ENCODE results near the gene TCIRG1.

Gene TCIRG1

DNA sequence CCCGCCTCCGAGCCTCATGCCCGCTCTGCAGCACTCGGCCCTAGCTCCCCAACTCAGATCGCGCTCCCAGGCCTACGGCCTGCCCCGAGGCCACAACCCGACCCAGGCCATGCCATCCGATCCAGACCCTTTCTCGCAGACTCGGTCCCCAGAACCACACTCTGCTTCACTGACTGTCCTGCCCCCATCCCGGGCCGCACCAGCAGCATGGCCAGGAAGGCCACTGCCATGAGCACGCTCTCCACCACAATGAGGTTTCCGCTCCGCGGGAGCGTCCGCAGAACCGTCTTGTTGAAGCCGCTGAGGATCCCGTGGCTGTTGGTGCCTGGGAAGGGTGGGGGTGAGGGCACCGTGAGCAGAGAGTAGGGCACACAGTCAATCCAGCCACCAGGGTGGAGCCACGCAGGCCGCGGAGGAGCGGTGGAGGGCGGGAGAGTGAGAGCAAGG lies 41.3 kb upstream of the TCIRG1 start:
- no peak overlapping the region for H3K4me3 ChIP-seq (ENCODE audit: low read length)
- H3K36me3 ChIP-seq (ENCODE audit: control insufficient read depth, insufficient read depth, low read length, severe bottlenecking): no peaks in the 10 kb centered on the region
- H3K4me1 ChIP-seq (ENCODE audit: control insufficient read depth, insufficient read depth, low read length): no peaks in the 10 kb centered on the region
- H3K9ac ChIP-seq (ENCODE audit: low read length): no peak overlapping the region
- H3K9me3 ChIP-seq (ENCODE audit: control insufficient read depth, low read length): no peaks in the 10 kb centered on the region
- no peak for DNase-seq (ENCODE audit: low read depth)
- no peaks in the 10 kb centered on the region for H3K27me3 ChIP-seq (replicated peaks; ENCODE audit: control insufficient read depth, insufficient read depth, low read length)

DNA sequence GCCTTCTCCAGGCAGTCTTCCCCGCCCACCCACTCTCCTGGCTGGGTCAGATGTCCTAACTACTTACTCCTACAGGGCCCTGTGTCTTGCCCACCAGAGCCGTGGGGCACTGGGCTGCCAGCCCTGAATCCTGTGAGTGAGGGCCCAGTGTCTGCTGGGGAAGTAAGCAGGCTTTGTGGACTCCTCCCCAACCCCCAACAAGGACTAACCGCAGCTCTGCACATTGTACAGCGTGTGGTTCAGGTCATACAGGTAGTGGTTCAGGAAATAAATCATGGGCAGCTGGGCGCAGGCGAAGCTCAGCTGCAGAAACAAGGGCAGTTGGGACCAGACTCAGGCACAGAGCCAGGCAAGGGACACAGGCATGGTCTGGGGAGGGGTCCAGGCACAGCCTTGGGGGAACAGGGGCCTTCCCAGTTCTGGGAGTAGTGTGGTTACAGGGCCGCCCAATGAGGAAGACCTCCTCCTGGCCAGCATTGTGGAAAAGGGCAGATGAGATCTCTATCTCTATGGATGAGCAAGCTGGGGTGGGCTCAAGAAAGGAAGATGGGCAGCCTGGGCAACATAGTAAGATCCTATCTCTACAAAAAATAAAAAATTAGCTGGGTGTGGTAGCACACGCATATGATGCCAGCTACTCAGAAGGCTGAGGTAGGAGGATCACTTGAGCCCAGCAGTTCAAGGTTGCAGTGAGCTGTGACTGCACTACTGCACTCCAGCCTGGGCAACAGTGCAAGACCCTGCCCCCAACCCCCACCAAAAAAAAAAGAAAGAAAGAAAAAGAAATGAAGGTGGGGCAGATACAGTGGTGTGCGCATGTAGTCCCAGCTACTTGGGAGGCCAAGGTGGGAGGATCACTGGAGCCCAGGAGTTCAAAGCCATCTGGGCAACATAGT lies 40.4 kb upstream of the TCIRG1 start:
- Histone ChIP-seq H3K36me3 (ENCODE audit: control insufficient read depth, insufficient read depth, low read length, severe bottlenecking) (no peaks in the 10 kb centered on the region), H3K27me3 (replicated peaks; ENCODE audit: control insufficient read depth, insufficient read depth, low read length) (no peaks in the 10 kb centered on the region), H3K4me1 (ENCODE audit: control insufficient read depth, insufficient read depth, low read length) (no peaks in the 10 kb centered on the region), H3K4me3 (ENCODE audit: low read length) (no peak overlapping the region), H3K9me3 (ENCODE audit: control insufficient read depth, low read length) (no peaks in the 10 kb centered on the region), H3K9ac (ENCODE audit: low read length) (no peak overlapping the region)
- no peak for DNase-seq (ENCODE audit: low read depth)

DNA sequence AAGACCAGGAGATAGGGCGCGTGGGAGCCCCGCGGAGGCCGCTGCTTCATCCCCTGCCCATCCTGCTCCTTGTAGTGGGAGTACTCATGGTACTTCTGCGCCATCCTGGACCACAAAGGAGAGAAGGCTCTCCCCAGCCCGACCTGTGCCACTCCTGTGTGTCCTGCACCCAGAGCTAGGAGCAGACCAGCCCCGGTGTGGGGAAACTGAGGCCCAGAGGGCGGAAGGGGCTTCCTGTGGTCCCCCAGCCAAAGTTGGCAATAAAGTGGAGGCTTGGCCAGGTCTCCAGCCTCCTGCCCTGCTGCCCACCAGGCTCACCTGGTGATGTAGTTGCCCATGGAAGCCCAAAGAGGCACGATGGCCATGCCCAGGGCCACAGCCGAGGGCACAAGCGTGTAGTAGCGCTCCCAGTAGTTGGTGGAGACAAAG lies 39.6 kb upstream of the TCIRG1 start:
- no peaks in the 10 kb centered on the region for H3K27me3 ChIP-seq (replicated peaks; ENCODE audit: control insufficient read depth, insufficient read depth, low read length)
- no peaks in the 10 kb centered on the region for H3K36me3 ChIP-seq (ENCODE audit: control insufficient read depth, insufficient read depth, low read length, severe bottlenecking)
- H3K9me3 ChIP-seq (ENCODE audit: control insufficient read depth, low read length): no peaks in the 10 kb centered on the region
- no peak overlapping the region for H3K9ac ChIP-seq (ENCODE audit: low read length)
- H3K4me3 ChIP-seq (ENCODE audit: low read length): no peak overlapping the region
- no peaks in the 10 kb centered on the region for H3K4me1 ChIP-seq (ENCODE audit: control insufficient read depth, insufficient read depth, low read length)
- no peak for DNase-seq (ENCODE audit: low read depth)

DNA sequence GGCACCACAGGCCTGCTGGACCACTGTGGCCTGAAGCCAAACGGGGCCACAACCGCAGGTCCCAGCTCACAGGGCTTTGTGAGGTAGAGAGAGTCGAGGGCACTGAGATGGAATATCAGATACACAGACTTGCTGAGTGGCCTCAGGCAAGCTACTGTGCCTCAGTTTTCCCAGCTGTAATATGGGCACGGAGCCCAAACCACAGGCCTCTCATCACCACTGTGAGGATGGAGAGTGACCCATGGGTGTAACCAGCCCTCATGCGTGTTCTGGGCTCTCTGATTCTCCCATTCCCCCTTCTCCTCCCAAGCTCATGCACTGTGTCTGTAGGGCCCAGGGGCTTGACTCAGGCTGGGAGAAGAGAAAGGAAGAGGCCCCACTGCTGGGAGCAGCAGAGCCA lies 39.1 kb upstream of the TCIRG1 start:
- Histone ChIP-seq H3K4me1 (ENCODE audit: control insufficient read depth, insufficient read depth, low read length) (no peaks in the 10 kb centered on the region), H3K27me3 (replicated peaks; ENCODE audit: control insufficient read depth, insufficient read depth, low read length) (no peaks in the 10 kb centered on the region), H3K36me3 (ENCODE audit: control insufficient read depth, insufficient read depth, low read length, severe bottlenecking) (no peaks in the 10 kb centered on the region), H3K9ac (ENCODE audit: low read length) (no peak overlapping the region), H3K9me3 (ENCODE audit: control insufficient read depth, low read length) (no peaks in the 10 kb centered on the region), H3K4me3 (ENCODE audit: low read length) (no peak overlapping the region)
- no peak for DNase-seq (ENCODE audit: low read depth)

DNA sequence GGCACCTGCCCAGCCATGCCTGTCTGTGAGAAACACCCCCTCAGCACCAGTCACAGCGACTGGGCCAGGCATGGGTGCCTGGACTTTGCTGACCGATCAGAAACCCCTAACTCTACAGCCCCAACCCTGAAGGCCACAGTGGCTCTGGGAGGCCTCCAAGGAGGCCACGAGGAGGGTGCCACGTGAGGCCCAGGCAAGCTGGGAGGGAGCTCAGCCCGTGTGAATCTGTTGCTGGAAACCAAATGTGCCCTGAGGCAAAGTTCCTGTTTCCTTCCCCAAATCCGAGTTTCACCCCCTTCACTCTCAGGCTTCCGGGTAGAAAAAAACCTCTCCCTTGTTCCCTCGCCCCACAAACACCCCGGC lies 36.3 kb upstream of the TCIRG1 start:
- Histone ChIP-seq H3K27me3 (replicated peaks; ENCODE audit: control insufficient read depth, insufficient read depth, low read length) (no peaks in the 10 kb centered on the region), H3K9me3 (ENCODE audit: control insufficient read depth, low read length) (no peaks in the 10 kb centered on the region), H3K4me3 (ENCODE audit: low read length) (no peak overlapping the region), H3K9ac (ENCODE audit: low read length) (no peak overlapping the region), H3K36me3 (ENCODE audit: control insufficient read depth, insufficient read depth, low read length, severe bottlenecking) (no peaks in the 10 kb centered on the region), H3K4me1 (ENCODE audit: control insufficient read depth, insufficient read depth, low read length) (no peaks in the 10 kb centered on the region)
- no peak for DNase-seq (ENCODE audit: low read depth)

DNA sequence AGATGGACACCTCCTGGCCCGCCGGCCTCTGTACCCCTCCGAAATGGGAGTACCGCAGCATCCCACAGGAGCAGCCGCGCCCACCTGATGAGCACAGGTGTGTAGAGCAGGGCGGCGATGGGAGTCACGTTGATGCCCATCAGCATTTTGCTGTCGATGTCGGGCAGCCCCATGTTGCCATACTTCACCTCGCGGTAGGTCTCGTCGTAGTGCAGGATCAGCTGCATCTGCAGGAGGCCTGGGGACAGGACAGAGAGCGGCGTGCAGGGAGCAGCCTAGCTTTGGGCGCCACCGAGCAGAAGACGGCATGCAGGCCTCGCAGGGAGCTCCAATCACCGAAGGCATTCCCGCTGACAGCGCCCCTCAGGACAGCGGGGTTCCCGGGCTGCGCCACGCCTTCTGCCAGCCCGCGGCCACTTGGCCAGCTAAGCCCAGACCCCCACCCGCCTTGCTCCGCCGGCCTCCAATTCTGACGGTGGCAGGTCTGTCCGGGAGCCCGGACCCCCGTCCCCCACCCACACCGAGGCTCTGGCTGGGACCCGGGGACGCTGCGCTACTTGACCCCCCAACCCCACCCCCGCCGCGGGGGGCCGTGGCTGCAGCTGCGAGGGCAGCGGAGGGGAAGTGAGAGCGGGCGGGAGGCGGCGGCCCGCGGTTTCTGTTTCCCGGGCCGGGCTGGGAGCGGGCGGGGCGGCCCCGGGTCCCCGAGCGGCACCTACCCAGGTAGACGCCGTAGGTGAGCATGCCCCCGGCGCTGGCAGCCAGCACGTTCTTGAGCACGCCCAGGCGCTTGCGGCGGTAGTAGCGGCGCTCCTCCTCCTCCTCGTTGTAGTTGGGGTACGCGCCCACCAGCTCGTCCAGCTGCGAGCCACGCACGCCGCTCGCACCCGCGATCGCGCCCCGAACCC lies 35.6 kb upstream of the TCIRG1 start:
- peak overlapping the region; percentile 75 for H3K4me3 ChIP-seq (ENCODE audit: low read length)
- no peaks in the 10 kb centered on the region for H3K9me3 ChIP-seq (ENCODE audit: control insufficient read depth, low read length)
- H3K9ac ChIP-seq (ENCODE audit: low read length): peak overlapping the region; percentile 56
- H3K36me3 ChIP-seq (ENCODE audit: control insufficient read depth, insufficient read depth, low read length, severe bottlenecking): no peaks in the 10 kb centered on the region
- DNase-seq (ENCODE audit: low read depth): peak; percentile 38
- no peaks in the 10 kb centered on the region for H3K27me3 ChIP-seq (replicated peaks; ENCODE audit: control insufficient read depth, insufficient read depth, low read length)
- no peaks in the 10 kb centered on the region for H3K4me1 ChIP-seq (ENCODE audit: control insufficient read depth, insufficient read depth, low read length)

- peak within 1 kb of the TSS; percentile 75 for H3K9ac ChIP-seq (ENCODE audit: low read length)
- H3K4me1 ChIP-seq (ENCODE audit: control insufficient read depth, insufficient read depth, low read length): no peaks in the 10 kb centered on the region
- peak within 1 kb of the TSS; percentile 75 for H3K4me3 ChIP-seq (ENCODE audit: low read length)
- H3K9me3 ChIP-seq (ENCODE audit: control insufficient read depth, low read length): no peaks in the 10 kb centered on the region
- no peaks in the 10 kb centered on the region for H3K27me3 ChIP-seq (replicated peaks; ENCODE audit: control insufficient read depth, insufficient read depth, low read length)
- DNase-seq (ENCODE audit: low read depth): peak; percentile 85
- H3K36me3 ChIP-seq (ENCODE audit: control insufficient read depth, insufficient read depth, low read length, severe bottlenecking): no peaks in the 10 kb centered on the region
Measured at GRCh38 chr11:68003846-68004550, 34.8 kb upstream of the TCIRG1 start, which contains the start of gene UNC93B1. UNC93B1 (minus strand) TSS chr11:68004097; CDS start chr11:68004043, 54 bp downstream.

- H3K4me3 ChIP-seq (ENCODE audit: low read length): peak overlapping the region; percentile 75
- no peak for DNase-seq (ENCODE audit: low read depth)
- H3K9me3 ChIP-seq (ENCODE audit: control insufficient read depth, low read length): no peaks in the 10 kb centered on the region
- H3K27me3 ChIP-seq (replicated peaks; ENCODE audit: control insufficient read depth, insufficient read depth, low read length): no peaks in the 10 kb centered on the region
- H3K36me3 ChIP-seq (ENCODE audit: control insufficient read depth, insufficient read depth, low read length, severe bottlenecking): no peaks in the 10 kb centered on the region
- H3K4me1 ChIP-seq (ENCODE audit: control insufficient read depth, insufficient read depth, low read length): peaks cover 7% of the 10 kb centered on the region
- peak overlapping the region; percentile 75 for H3K9ac ChIP-seq (ENCODE audit: low read length)
Measured at GRCh38 chr11:68004551-68005335, 34.1 kb upstream of the TCIRG1 start.

DNA sequence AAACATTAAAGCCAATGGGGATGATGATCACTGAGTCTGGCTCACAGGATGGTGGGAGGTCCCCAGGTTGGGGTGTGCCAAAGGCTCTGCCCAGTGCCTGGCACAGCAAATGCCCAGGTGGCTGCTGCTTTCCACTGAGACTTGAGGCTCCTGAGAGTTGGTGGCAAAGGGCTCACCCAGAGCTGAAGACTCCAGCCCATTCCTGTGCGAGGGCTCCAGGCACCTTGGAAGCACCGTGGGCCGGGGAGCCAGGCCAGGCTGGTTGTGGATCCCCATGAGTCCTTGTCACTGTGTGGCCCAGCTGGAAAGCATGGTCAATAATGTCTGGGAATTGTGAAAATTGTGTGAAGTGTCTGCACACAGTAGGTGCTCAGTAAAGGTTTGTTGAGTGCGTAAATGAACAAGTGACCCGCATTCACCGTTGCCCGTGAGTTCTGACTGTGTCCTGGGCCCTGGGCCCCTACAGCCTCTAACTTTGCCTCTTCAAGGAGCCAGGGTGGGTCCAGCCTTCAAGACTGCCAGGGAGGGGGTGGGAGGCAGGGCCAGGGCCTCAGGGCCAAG lies 32.1 kb upstream of the TCIRG1 start:
- Histone ChIP-seq H3K36me3 (ENCODE audit: control insufficient read depth, insufficient read depth, low read length, severe bottlenecking) (no peaks in the 10 kb centered on the region), H3K9ac (ENCODE audit: low read length) (no peak overlapping the region), H3K4me1 (ENCODE audit: control insufficient read depth, insufficient read depth, low read length) (peaks cover 24% of the 10 kb centered on the region), H3K4me3 (ENCODE audit: low read length) (no peak overlapping the region), H3K9me3 (ENCODE audit: control insufficient read depth, low read length) (no peaks in the 10 kb centered on the region), H3K27me3 (replicated peaks; ENCODE audit: control insufficient read depth, insufficient read depth, low read length) (no peaks in the 10 kb centered on the region)
- DNase-seq (ENCODE audit: low read depth): no peak

Data from adipocyte (in vitro differentiated cells).